HG03457 (cell line): ENCODE results near the gene NCOA1.
"Not testable (repeated sequence)": the region's sequence is repeated elsewhere in the genome, so short reads cannot be mapped to it uniquely, and the experiment has no call there.

ENCODE experiments used
- ATAC-seq: cut with Tn5 transposase; IDR thresholded peaks from one replicate; pipeline ENCODE4 v1.9.1; 2021; ENCODE audit warnings: moderate number of reproducible peaks; ENCODE audit not compliant: unreplicated experiment

The NCOA1 gene

DNA sequence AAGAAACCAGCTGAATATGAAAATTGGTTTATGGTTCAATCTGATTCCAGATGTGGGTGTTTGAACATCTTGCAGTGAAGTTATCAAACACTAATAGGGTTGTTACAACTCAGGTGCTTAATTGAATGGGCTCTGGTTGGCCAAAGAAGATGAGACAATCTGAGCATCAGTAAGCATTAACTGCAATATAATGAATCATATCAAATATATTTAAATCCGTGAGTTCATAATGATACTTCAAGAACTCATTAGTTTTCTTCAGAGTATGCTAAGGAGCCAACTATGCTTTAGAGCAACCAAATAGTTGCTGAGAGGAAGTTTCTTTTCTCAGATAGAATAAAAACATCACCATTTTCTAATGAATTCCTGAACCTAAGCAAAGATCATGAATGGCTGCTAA lies 79.2 kb downstream of the NCOA1 start:
- no peak for ATAC-seq

DNA sequence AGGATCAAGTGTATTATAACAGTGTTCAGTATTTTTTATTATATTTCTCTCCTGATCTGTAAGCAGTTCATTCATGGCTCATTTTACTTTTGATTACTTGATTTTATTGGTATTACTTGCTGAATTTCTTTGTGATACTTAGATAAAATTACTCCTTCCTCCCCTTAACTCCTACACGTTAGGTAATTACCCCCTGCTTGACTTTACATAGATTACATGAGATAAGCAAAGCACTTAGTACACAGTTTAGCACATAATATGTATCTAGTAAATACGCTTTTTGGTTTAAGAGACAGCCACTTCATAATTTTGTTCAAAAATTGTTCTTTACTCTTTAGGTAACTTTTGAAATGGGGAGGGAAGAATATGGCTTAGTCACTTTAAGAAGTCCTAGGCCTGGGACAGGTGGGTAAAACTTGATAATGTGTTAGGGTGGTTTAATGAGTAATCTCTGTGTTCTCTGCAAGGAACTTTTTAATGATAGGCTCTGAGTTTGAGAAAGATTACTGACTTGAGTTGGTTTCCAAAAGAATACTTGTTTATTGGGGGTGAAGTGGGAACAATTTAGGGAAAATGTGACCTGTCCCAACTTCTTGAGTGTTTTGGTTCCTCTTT lies 80.9 kb downstream of the NCOA1 start:
- ATAC-seq, result no peak

DNA sequence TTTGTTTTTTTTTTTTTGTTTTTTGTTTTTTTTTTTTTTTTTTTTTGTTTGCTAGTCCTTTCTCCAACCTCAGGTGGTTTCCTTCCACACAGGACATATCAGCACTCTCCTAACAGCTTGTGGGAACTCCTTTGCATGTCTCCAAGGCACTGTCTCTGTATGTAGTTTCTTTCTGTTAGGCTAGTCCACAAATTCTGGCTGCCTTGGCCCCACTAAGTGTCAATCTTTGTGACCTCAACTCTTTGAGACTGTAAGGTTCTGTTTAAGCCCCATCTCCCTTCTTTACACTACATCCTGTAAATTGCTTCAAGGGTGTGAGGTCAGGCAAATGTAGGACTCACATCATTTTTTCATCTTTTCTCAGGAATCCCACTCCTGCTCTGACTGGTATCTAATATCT lies 85.1 kb downstream of the NCOA1 start:
- no peak for ATAC-seq

DNA sequence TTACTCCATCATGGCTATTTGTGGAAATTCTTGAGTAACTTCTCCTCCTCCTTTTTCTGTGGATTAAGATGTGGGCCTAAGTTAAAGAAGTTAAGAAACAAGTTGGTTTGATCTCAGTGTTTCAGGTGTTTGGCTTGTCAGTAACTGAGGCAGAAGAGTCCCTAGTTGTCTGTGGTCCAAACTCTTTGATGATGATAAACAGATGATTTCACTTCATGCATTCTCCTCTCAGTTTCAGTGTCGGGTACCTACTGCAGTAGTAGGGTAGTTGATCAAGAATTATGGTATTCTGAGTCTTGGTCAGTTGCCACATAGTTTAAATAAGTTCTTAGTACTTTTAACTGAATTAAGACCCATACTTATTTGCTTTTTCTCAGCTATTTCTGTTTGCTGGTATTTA lies 85.6 kb downstream of the NCOA1 start:
- ATAC-seq, result no peak

DNA sequence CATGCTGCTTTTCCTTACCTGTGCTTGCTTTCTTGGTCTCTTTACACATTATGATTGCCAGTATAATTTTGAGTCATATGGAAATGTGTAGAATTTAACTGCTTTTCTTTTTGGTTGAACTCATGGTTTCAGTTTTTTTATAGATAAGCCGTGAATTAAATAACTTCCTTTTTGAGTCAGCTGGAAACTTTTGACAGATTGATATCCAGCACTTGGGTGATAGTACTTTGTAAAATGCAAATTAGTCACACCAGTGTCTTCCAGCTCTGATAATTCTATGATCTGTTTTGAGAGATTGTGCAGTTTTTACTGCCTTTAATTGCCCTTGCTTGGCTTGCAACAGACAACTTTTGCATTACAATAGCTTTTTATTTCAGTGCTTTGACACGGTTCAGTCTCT lies 86.4 kb downstream of the NCOA1 start:
- ATAC-seq, result peak; percentile 66

DNA sequence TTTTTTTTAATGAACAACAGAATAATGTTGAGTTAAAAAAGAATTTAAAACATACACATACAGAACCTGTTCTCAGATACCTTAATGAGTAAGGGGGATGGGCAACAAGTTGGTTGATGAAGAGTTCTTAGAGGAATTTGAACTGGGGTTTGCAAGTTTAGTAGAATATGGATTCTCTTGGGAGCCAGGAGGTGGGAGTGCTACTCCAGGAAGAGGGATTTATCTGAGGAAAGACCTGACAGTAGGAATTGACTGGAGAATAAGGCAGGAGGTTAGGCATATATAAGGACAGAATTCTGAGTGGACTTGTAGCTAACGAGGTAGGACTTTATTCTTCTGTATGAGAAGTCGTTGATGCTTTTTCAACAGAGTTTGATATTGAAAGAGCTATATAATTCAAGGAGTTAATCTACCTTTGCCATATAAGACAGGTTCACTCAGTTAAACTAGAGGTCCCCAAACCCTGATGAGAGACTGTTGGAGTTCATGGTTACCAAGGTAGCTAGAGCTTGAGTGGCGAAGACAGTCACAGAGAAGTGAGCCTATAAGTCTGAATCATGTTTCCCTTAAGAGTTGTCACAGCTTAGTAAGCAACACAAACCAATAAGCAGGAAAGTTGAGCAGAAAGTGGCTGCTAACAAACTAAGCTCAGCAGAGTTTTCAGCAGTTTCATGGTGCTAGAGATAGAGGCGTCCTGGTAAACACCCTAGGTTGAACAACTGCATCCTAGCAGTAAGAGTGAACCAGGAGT lies 88.2 kb downstream of the NCOA1 start:
- no peak for ATAC-seq

DNA sequence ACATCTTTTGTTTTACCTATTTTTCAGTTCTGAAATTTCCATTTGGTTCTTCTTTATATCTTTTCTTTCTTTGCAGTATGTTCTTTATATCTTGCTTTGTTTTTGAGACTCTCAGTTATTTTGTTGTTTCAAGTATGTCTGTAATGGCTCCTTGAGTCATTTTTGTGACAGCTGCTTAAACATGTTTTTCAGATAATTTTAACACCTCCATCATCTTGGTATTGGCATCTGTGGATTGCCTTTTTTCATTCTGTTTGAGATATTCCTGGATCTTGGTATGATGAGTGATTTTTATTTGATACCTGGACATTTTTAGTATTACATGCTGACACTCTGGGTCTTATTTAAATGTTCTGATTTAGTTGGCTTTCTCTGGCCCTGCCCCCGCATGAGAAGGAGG lies 89.5 kb downstream of the NCOA1 start:
- ATAC-seq, result no peak

DNA sequence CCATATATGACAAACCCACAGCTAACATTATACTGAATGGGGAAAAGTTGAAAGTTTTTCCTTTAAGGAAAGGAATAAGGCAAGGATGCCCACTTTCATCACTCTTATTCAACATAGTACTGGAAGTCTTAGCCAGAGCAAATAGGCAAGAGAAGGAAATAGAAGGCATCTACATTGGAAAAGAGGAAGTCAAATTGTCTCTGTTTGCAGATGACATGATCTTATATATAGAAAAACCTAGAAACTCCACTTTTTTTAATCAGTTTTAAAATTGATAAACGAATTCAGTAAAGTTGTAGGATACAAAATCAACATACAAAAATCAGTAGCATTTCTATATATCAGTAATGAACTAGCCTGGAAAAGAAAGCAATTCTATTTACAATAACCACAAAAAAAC lies 90.9 kb downstream of the NCOA1 start:
- ATAC-seq, result not testable (repeated sequence)

DNA sequence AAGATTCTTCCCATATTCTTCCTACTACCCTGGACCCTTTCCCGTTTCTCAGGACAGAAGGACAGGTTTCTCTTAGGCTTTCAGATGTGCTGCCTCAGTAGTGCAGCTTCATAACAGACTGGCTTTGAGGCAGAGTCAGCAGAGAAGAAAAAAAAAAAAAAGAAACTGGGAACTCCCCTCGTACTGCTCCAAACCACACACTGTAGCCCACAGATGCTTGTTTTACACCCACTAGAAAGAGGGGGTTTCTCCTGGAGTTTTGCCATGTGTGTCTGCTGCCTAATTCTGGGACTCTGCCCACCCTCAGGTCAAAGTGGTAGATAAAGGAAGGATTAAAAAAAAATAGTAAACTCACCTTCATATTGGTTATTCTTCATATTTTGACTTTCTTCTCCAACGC lies 95.9 kb downstream of the NCOA1 start:
- ATAC-seq, result no peak

DNA sequence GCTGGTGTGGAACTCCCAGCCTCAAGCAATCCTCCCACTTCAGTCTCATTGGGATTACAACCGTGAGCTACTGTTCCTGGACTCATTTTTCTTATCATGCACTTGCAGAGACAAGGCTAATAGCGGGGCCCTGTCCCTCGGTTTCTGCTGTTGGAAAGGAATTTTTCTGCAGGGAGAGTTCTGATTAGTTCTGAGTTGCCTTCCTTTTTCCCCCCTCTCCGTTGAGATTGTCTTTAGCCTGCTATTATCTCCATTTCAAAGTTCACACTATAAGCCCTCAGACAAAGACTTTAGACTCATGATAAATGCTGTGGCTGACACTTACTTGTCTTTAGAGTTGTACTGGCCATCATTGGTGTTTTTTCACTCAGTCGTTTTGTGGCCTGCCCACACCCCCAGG lies 97.2 kb downstream of the NCOA1 start:
- ATAC-seq, result no peak

DNA sequence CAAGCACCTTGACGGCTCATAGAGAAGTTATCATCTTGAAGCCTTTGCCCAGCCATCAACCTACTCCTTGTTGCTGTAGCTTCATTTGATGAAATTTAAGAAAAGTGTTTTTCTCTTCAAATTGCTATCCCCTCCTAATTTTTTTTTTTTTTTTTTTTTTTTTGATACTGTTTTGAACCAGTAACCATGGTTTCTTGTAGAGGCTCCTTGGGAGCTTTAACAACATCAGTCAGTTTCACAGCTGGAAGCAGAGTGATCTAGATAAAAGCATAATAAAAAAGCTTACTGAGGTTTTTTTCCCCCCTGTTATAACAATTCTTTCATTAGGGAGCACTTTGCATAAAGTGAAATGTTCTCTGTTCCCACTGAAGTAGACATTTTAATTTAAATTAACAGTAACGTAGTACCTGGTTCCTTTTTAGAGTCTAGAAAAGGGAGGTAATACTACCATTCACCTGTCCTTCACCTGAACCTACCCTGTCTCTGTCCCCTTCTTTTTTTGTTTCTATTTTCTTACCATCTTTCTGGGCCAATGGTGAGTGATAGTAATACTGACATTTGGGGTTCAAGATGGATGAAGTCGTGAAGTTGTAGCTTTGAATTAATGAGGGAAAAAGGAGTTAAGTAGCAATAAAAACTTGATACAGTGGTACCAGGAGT lies 101.5 kb downstream of the NCOA1 start:
- no peak for ATAC-seq

DNA sequence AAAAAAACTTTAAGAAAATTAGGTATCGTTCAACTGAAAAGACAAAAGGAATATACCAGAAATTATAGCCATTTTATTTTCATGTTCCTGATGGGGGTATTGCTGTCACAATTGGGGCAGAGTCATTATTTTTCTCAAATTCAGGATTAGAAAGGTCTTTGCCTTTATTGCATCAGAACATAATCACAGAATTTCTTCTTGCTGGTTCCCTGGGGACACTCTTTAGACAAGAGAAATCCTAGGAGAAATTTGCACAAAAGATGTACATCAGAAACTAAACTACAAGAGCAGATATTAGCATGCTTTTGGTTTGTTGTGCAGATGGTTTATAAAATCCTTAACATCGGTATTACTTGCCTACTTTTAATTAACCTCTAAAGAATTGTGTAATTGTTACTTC lies 103.2 kb downstream of the NCOA1 start:
- ATAC-seq, result no peak

DNA sequence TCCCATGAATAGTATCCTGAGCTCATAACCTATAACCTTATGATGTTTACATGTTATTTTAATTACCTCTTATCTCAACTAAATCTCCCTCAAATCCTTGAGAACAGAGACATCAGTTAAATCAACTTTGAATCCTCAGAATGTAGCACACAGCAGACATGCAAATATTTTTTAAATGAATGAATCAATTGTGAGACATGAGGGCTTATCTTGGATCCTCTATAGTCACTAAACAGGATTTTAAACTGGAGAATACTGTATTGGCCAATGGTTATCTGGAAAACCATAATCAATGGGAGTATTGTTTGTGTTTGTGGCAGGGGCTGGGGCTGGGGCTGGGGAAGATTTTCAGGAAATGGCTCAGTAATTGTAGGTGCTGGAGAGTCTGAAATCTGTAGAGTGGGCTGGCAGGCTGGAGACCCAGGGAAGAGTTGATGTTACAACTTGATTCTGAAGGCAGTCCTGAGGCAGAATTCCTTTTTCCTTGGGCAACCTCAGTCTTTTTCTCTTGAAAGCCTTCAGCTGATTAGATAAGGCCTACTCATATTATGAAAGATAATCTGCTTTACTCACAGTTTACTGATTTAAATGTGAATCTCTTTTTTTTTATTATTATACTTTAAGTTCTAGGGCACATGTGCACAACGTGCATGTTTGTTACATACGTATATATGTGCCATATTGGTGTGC lies 106.3 kb downstream of the NCOA1 start:
- ATAC-seq, result no peak

DNA sequence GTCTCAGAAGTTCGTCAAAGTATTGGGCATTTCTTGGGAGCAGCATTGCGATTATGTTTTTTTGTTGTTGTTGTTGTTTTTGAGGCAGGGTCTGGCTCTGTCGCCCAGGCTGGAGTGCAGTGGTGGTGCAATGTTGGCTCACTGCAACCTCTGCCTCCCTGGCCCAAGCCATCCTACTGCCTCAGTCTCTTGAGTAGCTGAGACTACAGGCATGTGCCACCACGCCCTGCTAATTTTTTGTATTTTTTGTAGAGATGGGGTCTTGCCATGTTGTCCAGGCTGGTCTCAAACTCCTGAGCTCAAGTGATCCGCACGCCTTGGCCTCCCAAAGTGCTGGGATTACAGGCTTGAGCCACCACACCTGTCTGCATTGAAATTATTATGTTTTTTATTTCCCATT lies 109.1 kb downstream of the NCOA1 start:
- not testable (repeated sequence) for ATAC-seq

DNA sequence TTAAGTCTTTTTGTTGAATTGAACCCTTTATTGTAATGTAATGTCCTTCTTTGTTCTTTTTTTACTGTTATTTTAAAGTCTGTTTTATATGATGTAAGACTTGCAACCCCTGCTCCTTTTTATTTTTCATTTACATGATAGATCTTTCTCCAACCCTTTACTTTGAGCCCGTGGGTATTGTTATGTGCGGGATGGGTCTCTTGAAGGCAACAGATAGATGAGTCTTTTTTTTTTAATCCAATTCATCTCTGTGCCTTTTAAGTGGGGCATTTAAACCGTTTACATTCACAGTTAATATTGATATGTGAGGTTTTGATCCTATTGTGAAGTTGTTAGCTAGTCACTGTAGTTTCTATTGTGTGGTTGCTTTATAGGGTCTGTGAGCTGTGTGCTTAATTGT lies 120.6 kb downstream of the NCOA1 start:
- ATAC-seq, result no peak

DNA sequence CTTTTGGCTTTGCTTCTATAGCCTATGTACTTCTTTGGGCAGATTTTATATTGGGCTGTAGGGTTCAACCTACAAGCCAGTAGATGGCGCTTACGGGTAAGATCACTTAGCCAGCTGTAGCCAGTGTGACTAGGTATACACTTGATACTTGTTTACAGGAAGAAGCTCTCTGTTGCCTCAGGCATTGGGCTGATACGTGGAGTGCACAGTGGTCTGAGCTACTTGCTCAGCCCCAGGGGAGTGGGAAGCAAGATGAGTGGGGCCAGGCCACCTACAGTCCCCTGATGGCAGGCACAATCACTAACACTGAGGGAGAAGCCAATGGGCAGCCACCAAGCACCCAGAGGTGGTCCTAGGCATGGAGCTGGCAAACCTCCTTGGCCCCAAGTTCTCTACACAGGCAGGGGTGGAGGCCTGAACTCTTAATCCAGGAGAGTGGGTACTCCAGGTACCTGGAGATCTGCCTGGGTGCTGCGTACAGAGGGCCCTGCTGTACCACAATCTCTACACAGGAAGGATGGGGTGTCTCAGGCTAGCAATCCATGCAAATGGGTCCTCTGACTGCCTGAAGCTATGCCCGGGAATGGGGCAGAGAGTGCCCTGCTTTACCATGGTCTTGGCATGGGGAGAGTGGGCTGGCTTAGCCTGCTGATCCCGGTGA lies 122.2 kb downstream of the NCOA1 start:
- ATAC-seq, result no peak

DNA sequence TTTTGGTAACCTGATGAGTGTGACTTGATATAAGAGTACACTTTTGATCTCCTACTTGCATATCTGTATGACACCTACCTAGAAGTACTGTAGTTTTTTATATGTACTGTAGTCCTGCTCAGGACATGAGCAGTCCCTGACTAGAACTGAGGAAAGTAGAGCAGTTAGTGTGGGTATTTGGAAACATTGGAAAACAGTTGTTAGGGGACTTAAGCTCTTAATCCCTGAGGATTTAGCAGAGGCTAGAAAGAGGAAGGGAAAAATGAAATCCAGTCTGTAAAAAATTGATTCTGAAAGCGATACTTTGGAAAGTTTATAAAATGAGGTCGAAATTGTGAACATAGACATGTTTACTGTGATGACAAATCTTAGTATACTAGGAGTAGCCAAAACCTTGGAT lies 125.6 kb downstream of the NCOA1 start:
- ATAC-seq, result no peak

DNA sequence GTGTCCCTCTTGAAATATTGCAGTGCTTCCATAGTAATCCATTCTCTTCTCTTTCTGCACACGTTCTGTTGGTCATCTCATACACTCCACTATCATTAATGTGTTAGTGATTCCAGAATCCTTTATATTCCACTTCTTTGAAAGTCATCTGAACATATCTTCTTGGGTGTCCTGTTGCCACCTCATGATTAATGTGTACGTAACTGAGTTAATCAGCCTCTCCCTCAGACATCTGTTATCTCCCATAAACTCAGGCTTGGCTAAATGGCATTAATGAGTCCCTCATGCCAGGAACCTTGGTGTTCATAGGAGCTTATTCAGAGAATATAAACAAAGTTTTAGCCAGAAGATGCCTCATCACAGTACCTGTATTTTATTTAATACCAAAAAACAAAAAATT lies 126.4 kb downstream of the NCOA1 start:
- no peak for ATAC-seq

DNA sequence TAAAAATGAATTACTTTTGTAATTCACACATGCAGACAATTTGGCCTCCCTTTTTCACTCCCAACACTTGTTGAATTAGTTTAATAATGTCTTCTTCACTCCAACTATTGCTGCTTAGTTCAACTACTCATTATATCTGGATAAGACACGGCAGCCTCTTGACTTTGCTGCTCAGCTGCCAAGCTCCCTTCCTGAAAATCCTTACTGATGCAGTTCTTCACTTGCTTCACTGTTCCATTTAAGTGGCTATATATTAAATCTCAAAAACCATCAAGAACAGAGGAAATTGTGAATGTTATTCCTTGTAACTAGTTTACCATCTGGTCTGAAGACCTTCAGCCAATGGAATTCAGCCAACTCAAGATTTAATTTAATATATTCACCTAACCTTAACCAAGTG lies 127.1 kb downstream of the NCOA1 start:
- no peak for ATAC-seq

DNA sequence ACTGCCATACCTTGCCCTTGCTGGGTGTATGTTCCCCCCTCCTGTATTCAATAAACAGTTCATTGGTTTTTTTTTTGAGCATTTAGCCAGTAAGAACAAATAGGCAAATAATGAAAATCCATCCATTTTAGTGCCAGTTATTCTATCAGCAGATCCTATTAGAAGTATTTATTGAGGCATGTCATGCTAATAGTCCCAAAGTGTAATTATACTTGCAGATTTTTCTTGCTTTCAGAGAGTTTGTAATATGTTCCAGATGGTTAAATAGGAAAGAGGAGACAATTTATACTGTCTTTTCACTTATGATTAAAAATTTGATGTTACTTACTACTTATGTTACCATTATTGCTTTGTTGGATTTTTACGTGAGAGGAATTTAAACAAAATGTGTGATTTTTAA lies 127.6 kb downstream of the NCOA1 start:
- ATAC-seq, result no peak

DNA sequence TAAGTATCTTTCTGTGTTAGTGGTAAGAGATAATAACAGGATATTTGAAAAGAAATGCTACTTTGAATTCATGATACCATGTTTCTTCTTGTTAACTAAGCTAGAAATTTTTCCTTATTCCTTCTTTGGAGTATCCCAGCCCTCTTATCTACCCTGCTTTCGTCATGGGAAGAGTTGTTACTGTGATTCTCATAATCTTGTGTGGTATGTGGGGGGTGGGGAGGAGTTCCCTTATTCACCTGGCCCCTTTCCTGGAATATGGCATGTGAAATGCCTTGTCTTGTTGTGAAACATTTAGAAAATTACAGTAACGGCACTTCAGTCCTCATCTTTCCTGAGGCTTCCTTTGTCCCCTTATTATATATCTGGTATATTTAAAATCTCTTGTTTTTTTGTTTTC lies 129.9 kb downstream of the NCOA1 start:
- no peak for ATAC-seq
